GM21526 (cell line): ENCODE results near the gene DDAH2.
A peak's percentile ranks its signal among the peaks of the same experiment; 100 is the strongest.
"Not testable (repeated sequence)": the region's sequence is repeated elsewhere in the genome, so short reads cannot be mapped to it uniquely, and the experiment has no call there.

Source experiments
- ATAC-seq: cut with Tn5 transposase; IDR thresholded peaks from one replicate; pipeline ENCODE4 v1.9.1; 2021; ENCODE audit warnings: moderate library complexity; ENCODE audit not compliant: unreplicated experiment, low FRiP score

Gene DDAH2

GRCh38 chr6:31715022-31715958, 13.8 kb downstream of the DDAH2 start, which contains the start of gene LY6G6D:
LY6G6D (plus strand) TSS chr6:31715348; CDS start chr6:31715356, 8 bp downstream.
- no peak for ATAC-seq

- no peak for ATAC-seq
These were observed 15.0 kb downstream of the DDAH2 start for GRCh38 chr6:31713991-31714684.

GRCh38 chr6:31713465-31713864, 15.6 kb downstream of the DDAH2 start:
- no peak for ATAC-seq

GRCh38 chr6:31712296-31712695, 16.8 kb downstream of the DDAH2 start:
- ATAC-seq = no peak

- ATAC-seq = no peak
These were observed 17.9 kb downstream of the DDAH2 start for GRCh38 chr6:31711233-31711632.

- ATAC-seq = no peak
These were observed 18.4 kb downstream of the DDAH2 start for GRCh38 chr6:31710523-31711219.

GRCh38 chr6:31709157-31709556, 19.9 kb downstream of the DDAH2 start:
- ATAC-seq = not testable (repeated sequence)

- ATAC-seq = no peak
These were observed 20.9 kb downstream of the DDAH2 start for GRCh38 chr6:31708224-31708623.

- ATAC-seq = no peak
These were observed 21.4 kb downstream of the DDAH2 start for GRCh38 chr6:31707701-31708100.

GRCh38 chr6:31706599-31706998, 22.5 kb downstream of the DDAH2 start, which contains the start of gene LY6G6F:
LY6G6F (plus strand) TSS chr6:31706866; CDS start chr6:31706907, 41 bp downstream.
- ATAC-seq = no peak

- ATAC-seq = no peak
These were observed 23.2 kb downstream of the DDAH2 start for GRCh38 chr6:31705931-31706330.

- ATAC-seq = peak; percentile 71
These were observed 26.0 kb downstream of the DDAH2 start, which contains the start of gene ABHD16A for GRCh38 chr6:31702819-31703716. ABHD16A (minus strand) TSS chr6:31703324; CDS start chr6:31703281, 43 bp downstream.

- ATAC-seq = no peak
These were observed 26.7 kb downstream of the DDAH2 start for GRCh38 chr6:31702405-31702818.

GRCh38 chr6:31701666-31702404, 27.3 kb downstream of the DDAH2 start:
- ATAC-seq = no peak

- ATAC-seq = no peak
These were observed 28.2 kb downstream of the DDAH2 start for GRCh38 chr6:31700740-31701401.

GRCh38 chr6:31697555-31697954, 31.5 kb downstream of the DDAH2 start:
- no peak for ATAC-seq

- no peak for ATAC-seq
These were observed 35.6 kb downstream of the DDAH2 start for GRCh38 chr6:31693535-31693934.

- ATAC-seq = no peak
These were observed 36.2 kb downstream of the DDAH2 start for GRCh38 chr6:31692886-31693285.
